Keratinocyte (primary cell): ENCODE results near the gene GPR39. TPM values are rescaled to one million over a fixed set of nuclear protein-coding genes. Genes with fewer than 3 reads are reported as not detected.

Experiments
- DNase-seq: peaks from one replicate; pipeline ENCODE4 v3.0.0-alpha.2; 2011; ENCODE audit warnings: low read depth, missing footprints, low spot score
- FAIRE-seq: peaks from 2 replicates; lab custom pipeline; 2011; peaks lifted over from hg19 to GRCh38; lab: Jason Lieb, UNC
- H2AFZ ChIP-seq: 2 replicates; pipeline ENCODE4 v1.6.0; 2012; ENCODE audit warnings: low read length, control low read depth, inconsistent platforms; ENCODE audit not compliant: control insufficient read depth
- H3K27ac ChIP-seq: 2 replicates; pipeline ENCODE4 v1.5.1; 2011; ENCODE audit warnings: low read length; ENCODE audit not compliant: control insufficient read depth, insufficient read depth
- H3K27me3 ChIP-seq: 3 replicates; pipeline ENCODE4 v1.6.0; 2011; ENCODE audit warnings: low read length; ENCODE audit not compliant: control insufficient read depth, insufficient read depth; ENCODE audit errors: extremely low read depth
- H3K36me3 ChIP-seq, 2 experiments: 2 replicates in 1 of 2; 3 replicates in 1 of 2; pipeline ENCODE4 v1.5.1; 2011; ENCODE audit warnings: low read length in 2 of 2, mild to moderate bottlenecking in 1 of 2; ENCODE audit not compliant: control insufficient read depth in 2 of 2, insufficient read depth in 2 of 2; ENCODE audit errors: extremely low read depth in 1 of 2
- H3K4me1 ChIP-seq: 3 replicates; pipeline ENCODE4 v1.5.1; 2011; ENCODE audit warnings: low read length; ENCODE audit not compliant: control insufficient read depth, insufficient read depth; ENCODE audit errors: extremely low read depth
- H3K4me2 ChIP-seq: 3 replicates; pipeline ENCODE4 v1.6.0; 2011; ENCODE audit warnings: low read depth, low read length; ENCODE audit not compliant: control insufficient read depth, insufficient read depth; ENCODE audit errors: extremely low read depth
- H3K4me3 ChIP-seq, 3 experiments: fragments of 200-600 bp in 1 of 3; sonication (generic) in 1 of 3; 2 replicates in 2 of 3; 3 replicates in 1 of 3; pipeline ENCODE4 v1.5.1; 2011 to 2016; ENCODE audit warnings: low read length in 3 of 3, mild to moderate bottlenecking in 3 of 3, control low read depth in 2 of 3, inconsistent platforms in 1 of 3, low read depth in 1 of 3, mixed read lengths in 1 of 3, mixed run types in 1 of 3, moderate library complexity in 1 of 3; ENCODE audit not compliant: control insufficient read depth in 2 of 3, insufficient read depth in 2 of 3; ENCODE audit errors: extremely low read depth in 1 of 3
- H3K79me2 ChIP-seq: 2 replicates; pipeline ENCODE4 v1.6.0; 2012; ENCODE audit warnings: low read length; ENCODE audit not compliant: control insufficient read depth, insufficient read depth
- H3K9ac ChIP-seq: 3 replicates; pipeline ENCODE4 v1.6.0; 2011; ENCODE audit warnings: low read length; ENCODE audit not compliant: control insufficient read depth, insufficient read depth; ENCODE audit errors: extremely low read depth
- H3K9me1 ChIP-seq: 3 replicates; pipeline ENCODE4 v1.6.0; 2011; ENCODE audit warnings: low read length; ENCODE audit not compliant: control insufficient read depth, insufficient read depth; ENCODE audit errors: extremely low read depth
- H3K9me3 ChIP-seq: 2 replicates; pipeline ENCODE4 v1.5.1; 2012; ENCODE audit warnings: low read depth, low read length; ENCODE audit not compliant: control insufficient read depth
- H4K20me1 ChIP-seq: 3 replicates; pipeline ENCODE4 v1.6.0; 2011; ENCODE audit warnings: low read length; ENCODE audit not compliant: control insufficient read depth, insufficient read depth; ENCODE audit errors: extremely low read depth
- CTCF ChIP-seq, 3 experiments: IDR thresholded peaks in 1 of 3; conservative IDR thresholded peaks in 1 of 3; optimal IDR thresholded peaks in 1 of 3; 2 replicates in 2 of 3; 3 replicates in 1 of 3; pipeline versions ENCODE3 to v1.5.1; 2011; ENCODE audit warnings: low read length in 3 of 3, mild to moderate bottlenecking in 3 of 3, moderate library complexity in 2 of 3, control low read depth in 1 of 3, inconsistent platforms in 1 of 3; ENCODE audit not compliant: insufficient read depth in 2 of 3; ENCODE audit errors: extremely low read depth in 1 of 3
- EZH2 ChIP-seq: IDR thresholded peaks from one replicate; pipeline ENCODE4 v1.6.1; 2012; ENCODE audit warnings: inconsistent platforms, mild to moderate bottlenecking, low read length, moderate library complexity
- dilution Hi-C: fragments of 300-500 bp; cut with MboI; formaldehyde crosslinking; loops from one replicate; pipeline ENCODE4 v1.7.0; 2020; ENCODE audit warnings: low sequenced_read_pairs; ENCODE audit not compliant: extremely low pct_ligation_motif_present
- polyA plus RNA-seq, 5 experiments: library from polyadenylated mRNA; depleted of rRNA in 3 of 5; stranded (reverse) in 3 of 5; stranded (forward) in 1 of 5; unstranded in 1 of 5; fragments of >200 nt; gene quantifications; 1 replicate in 1 of 5; 2 replicates in 3 of 5; 3 replicates in 1 of 5; pipeline versions ENCODE4 v1.2.1 to v1.2.3, GENCODE V29; 2011 to 2012; ENCODE audit warnings: missing spikeins in 2 of 5, low read depth in 1 of 5, low replicate concordance in 1 of 5

The GPR39 gene
- polyA plus RNA-seq, 1 donor (not counting 4 experiments of a cell fraction or from before 2014, with no cell fraction given), result 4.7 TPM

DNA sequence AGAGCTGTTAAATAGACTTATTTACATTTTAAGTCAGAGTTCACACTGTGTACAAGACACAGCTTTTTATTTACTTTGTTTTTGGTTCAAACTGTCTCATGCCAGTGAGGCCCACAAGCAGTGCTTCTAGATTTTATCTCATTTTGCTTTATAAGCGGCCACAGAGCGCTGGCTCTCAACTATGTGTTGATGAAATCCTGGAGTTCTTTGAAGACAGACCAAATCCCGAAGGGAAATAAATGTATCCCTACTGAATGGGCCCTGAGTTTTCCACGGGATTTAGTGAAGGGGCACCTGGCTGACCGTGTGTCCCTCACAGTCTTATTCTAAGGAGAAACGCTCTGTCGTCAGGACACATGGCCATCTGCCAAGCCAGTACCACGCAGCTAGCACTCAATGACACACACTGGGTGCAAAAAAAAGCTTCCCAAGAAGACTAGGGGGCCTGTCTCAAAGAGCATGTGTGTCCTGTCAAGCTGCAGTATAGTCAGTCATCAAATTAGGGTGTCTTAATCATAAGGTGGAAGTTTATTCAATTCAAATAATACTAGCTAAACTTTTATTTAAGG, 230.0 kb downstream of the GPR39 start:
- H4K20me1 ChIP-seq, result no peaks in the 10 kb centered on the region
- H3K4me2 ChIP-seq, result no peak overlapping the region
- FAIRE-seq (no peak), DNase-seq (no peak)
- H3K79me2 ChIP-seq, result no peaks in the 10 kb centered on the region
- no peaks in the 10 kb centered on the region for H3K9me1 ChIP-seq
- no peaks in the 10 kb centered on the region for H3K9me3 ChIP-seq
- dilution Hi-C loops, result no loop called here
- no peaks in the 10 kb centered on the region for H3K27me3 ChIP-seq
- H3K27ac ChIP-seq, result no peak overlapping the region
- H2AFZ ChIP-seq, result no peak overlapping the region
- no peak overlapping the region for H3K9ac ChIP-seq
- H3K36me3 ChIP-seq, result no peaks in the 10 kb centered on the region
- no peak for TF ChIP-seq EZH2
- H3K4me1 ChIP-seq, result no peaks in the 10 kb centered on the region
- no peak overlapping the region for H3K4me3 ChIP-seq

- Histone ChIP-seq H3K9me1 (no peaks in the 10 kb centered on the region), H3K36me3 (no peaks in the 10 kb centered on the region), H3K9me3 (no peaks in the 10 kb centered on the region), H3K27ac (no peak overlapping the region), H3K4me2 (no peak overlapping the region), H3K27me3 (no peaks in the 10 kb centered on the region), H3K9ac (no peak overlapping the region), H3K4me3 (no peak overlapping the region), H4K20me1 (no peaks in the 10 kb centered on the region), H3K79me2 (no peaks in the 10 kb centered on the region), H3K4me1 (peaks cover 3% of the 10 kb centered on the region), H2AFZ (no peak overlapping the region)
- TF ChIP-seq CTCF (optimal IDR thresholded peaks at IDR 0.05 in 1 of 3, IDR thresholded peaks at IDR 0.05 in 1 of 3, conservative IDR thresholded peaks at IDR 0.05 in 1 of 3; ENCODE audit: extremely low read depth in 1 of 3, insufficient read depth in 2 of 3, low read length in 3 of 3) (peak in 2 of 3 experiments; percentile 42 to 45), EZH2 (no peak)
- dilution Hi-C loops, result no loop called here
- DNase-seq (no peak), FAIRE-seq (no peak)
Measured at GRCh38 chr2:132651115-132652045, 234.8 kb downstream of the GPR39 start.
